Adrenal gland (tissue), 5 donors: Measurements from ENCODE around the gene CCDC85C.

Experiments used
- CTCF ChIP-seq, 6 experiments: fragments of 450-650 bp in 4 of 6; fragments of 200-600 bp in 2 of 6; sonication (generic) in 1 of 6; IDR thresholded peaks; 1 replicate in 5 of 6; 2 replicates in 1 of 6; pipeline versions ENCODE4 v1.5.1 to v1.8.0; 2016 to 2021; ENCODE audit warnings: antibody characterized with exemption in 6 of 6, mild to moderate bottlenecking in 2 of 6, moderate library complexity in 1 of 6
- POLR2A ChIP-seq, 2 donors: fragments of 450-650 bp; IDR thresholded peaks; one replicate each; pipeline ENCODE4 v1.6.1; 2017; ENCODE audit warnings: antibody characterized with exemption in 2 of 2, mild to moderate bottlenecking in 2 of 2, moderate library complexity in 1 of 2
- donor health status: DM: no; HTN: no; CAD: no.

GRCh38 chr14:99611646-99612045, 7.6 kb upstream of the CCDC85C start:
- TF ChIP-seq CTCF (IDR thresholded peaks at IDR 0.05) = no peak
- no peak for TF ChIP-seq POLR2A (IDR thresholded peaks at IDR 0.05)
